Measurements from ENCODE around the gene MEFV.
A peak's percentile ranks its signal among the peaks of the same experiment; 100 is the strongest.
"Not testable (repeated sequence)": the region's sequence is repeated elsewhere in the genome, so short reads cannot be mapped to it uniquely, and the experiment has no call there.

Gene MEFV

GRCh38 chr16:3214904-3215600 lies 41.4 kb downstream of the MEFV start:
- DNase-seq = peak; percentile 51

- no peak for DNase-seq
These were observed 43.9 kb downstream of the MEFV start for GRCh38 chr16:3212567-3212966.

- no peak for DNase-seq
These were observed 44.4 kb downstream of the MEFV start for GRCh38 chr16:3212006-3212405.

DNA sequence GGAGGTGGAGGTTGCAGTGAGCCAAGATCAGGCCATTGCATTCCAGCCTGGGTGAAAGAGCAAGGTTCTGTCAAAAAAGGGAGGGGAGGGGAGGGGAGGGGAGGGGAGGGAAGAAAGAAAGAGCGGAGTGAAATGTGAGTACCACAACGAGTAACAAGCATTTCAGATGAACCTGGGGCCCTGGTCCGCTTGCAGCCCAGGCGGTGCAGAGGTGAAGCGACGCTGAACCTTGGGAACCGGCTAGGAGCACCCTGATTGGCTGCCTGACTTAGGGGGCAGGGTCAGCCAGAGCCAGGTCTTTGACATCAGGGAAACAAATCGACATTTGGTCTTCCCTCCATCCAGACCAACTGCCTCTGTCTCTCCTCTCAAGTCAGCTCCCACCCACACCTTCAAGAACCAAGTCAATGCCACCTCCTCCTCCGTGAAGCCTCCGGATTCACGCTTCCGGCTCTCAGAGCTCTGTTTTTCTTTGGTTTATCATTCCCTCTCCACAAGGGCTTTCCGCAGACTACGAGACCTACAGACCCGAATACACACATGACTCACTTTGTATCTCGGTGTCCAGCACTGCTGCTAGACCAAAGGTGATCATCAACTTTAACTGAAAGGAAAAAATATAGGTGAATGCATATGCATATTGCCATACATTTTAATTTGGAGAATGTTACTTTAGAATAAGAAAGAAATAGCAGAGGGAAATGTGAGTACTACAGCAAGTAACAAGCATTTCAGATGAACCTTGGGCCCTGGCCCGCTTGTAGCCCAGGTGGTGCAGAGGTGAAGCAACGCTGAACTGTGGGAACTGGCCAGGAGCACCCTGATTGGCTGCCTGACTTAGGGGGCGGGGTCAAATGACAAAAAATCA lies 49.1 kb downstream of the MEFV start:
- no peak for DNase-seq

- not testable (repeated sequence) for DNase-seq
These were observed 50.5 kb downstream of the MEFV start for GRCh38 chr16:3205939-3206338.

GRCh38 chr16:3202903-3203539 lies 53.4 kb downstream of the MEFV start:
- no peak for DNase-seq

DNA sequence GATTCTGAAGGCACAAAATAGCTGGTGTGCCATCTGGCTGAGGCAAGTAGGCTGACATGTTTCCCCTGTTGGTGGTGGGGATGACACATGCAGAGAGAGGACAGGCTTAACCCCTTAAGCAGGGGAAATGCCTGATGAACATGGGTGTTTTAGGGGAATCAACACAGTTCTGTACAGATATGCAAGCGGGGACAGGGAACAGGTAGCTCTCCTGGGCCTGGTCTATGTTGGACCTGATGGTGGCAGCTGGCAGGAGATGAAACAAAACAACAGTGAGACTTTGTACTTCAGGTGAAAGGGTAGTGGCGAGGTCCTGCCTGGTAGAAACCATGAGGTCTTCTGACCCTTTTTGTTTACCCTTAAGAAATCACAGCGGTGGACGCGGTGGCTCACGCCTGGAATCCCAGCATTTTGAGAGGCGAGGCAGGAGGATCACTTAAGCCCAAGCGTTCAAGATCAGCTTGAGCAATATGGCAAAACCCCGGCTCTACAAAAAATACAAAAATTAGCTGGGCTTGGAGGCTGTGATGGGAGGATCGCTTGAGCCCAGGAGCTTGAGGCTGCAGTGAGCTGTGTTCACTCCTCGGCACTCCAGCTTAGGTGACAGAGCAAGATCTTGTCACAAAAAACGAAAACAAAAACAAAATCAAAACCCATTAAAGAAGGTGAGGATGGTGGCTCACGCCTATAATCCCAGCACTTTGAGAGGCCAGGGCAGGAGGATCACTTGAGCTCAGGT lies 57.9 kb downstream of the MEFV start:
- no peak for DNase-seq

DNA sequence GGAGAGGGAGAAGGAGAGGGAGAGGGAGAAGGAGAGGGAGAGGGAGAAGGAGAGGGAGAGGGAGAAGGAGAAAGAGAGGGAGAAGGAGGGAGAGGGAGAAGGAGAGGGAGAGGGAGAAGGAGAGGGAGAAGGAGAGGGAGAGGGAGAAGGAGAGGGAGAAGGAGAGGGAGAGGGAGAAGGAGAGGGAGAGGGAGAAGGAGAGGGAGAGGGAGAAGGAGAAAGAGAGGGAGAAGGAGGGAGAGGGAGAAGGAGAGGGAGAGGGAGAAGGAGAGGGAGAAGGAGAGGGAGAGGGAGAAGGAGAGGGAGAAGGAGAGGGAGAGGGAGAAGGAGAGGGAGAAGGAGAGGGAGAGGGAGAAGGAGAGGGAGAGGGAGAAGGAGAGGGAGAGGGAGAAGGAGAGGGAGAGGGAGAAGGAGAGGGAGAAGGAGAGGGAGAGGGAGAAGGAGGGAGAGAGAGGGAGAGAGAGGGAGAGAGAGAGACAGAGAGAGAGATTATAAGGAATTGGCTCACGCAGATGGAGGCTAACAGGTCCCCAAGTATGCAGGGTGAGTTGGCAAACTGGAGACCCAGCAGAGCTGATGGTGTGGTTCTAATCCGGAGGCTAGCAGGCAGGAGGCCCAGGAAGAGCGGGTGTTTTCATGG lies 58.6 kb downstream of the MEFV start:
- DNase-seq = not testable (repeated sequence)

GRCh38 chr16:3195975-3196374 lies 60.5 kb downstream of the MEFV start:
- peak; percentile 45 for DNase-seq

- DNase-seq = no peak
These were observed 61.6 kb downstream of the MEFV start for GRCh38 chr16:3194792-3195191.

DNA sequence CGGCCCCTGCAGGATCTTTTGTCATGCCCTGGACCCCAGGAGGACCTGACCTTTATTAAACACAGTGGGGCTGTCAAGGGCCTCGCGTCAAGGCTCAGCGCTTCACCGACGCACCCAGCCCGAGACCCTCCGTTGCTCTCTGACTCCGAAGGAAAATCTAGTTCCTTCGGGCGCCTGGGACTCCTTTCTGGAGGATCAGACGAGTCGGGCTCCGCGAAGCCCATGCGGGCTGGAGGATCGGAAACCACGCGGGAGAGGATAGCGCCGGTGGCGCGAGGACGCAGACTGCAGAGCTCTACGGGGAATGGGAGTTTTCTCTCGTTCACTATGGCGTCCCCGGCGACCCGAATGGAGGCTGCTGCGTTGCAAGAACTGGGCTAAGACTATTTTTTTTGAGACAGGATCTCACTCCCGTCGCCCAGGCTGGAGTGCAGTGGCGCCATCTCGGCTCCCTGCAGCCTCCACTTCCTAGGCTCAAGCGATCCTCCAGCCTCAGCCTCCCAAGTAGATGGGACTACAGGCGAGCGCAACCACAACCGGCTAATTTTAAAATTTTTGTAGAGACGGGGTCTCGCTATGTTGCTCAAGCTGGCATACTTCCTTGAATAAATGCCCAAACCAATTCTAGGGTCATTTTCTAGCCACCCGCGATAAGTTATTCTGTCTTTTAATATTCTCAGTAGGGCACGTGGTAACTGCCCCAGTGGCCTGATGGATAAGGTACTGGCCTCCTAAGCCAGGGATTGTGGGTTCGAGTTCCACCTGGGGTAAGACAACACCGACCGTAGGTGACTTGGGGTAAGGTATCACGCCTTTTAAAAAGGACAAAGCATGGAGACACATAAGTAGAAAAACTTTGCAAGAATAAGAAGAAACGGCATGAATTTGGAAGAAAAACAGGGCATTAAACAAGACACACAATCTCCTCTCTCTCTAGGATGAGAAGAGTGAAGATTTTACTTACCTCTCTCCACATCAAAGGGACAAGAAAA lies 62.9 kb downstream of the MEFV start:
- no peak for DNase-seq

DNA sequence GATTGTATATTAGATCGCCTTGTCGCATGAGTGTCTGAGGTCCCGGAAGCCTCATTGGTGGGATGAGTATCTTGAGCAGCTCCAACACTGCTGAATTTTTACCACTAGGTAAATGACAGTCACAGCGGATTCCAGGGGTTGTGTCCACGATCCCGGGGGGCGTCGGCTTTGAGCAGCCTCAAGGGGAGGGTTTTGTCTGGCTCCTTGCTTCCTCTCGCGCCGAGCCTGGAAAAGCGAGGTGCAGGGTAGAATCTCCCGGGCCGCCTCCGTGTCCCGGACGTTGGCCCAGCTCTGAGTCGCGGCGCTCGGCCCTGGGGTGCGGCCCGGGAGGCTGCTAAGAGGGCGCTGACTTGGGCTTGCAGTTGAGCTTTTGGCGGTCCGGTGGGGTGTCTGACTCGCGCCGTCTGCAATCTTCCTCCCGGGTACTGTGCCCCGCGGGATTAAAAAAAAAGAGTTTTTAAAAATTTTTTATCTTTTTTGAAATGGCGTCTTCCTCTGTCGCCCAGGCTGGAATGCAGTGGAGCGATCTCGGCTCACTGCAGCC lies 63.9 kb downstream of the MEFV start:
- no peak for DNase-seq
